HG02798 (cell line): ENCODE measurements around the gene ACTL6B.

ENCODE experiments used
- ATAC-seq: cut with Tn5 transposase; IDR thresholded peaks from one replicate; pipeline ENCODE4 v1.9.1; 2021; ENCODE audit warnings: mild to moderate bottlenecking; ENCODE audit not compliant: unreplicated experiment, poor library complexity

Gene ACTL6B

GRCh38 chr7:100684534-100685042 lies 28.3 kb upstream of the ACTL6B start:
- no peak for ATAC-seq

DNA sequence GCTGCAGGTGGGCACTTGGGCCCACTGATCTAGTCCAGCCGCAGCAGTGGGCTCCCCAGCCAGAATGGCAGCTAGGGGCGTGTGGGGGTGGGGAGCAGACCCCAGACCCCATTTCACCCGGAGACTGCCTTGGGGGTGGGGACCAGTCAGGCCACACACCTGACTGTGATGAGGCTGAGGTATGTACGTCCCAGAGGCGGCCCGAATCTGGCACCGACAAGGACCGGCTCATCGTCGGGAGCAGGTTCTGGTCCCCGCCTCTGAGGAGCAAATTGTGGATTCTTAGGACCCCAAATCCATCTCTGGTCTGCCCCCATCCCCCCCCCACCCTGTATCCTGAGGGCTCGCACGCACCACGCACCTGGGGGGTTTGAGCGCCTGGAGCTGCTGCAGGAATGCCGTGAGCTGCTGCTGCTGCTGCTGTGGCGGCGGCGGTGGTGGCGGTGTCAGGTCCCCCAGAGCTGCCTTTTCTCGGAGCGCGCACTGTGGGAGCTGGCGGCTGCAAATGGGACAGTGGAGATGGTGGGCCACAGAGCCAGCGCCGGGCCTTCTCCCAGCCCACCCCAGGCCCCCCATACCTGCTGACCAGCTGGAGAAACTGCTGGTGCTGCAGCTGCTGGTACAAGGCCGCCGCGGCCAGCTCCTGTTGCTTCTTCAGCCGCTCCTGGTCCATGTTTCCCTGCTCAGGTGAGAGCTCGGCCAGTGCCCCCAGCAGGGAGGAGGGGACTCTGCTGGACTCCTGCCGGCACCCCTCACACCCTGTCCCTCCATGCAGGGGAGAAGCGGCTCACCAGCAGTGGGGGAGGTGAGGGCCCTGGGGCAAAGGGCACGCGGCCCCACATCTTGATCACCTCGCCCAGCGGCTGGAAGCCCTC lies 27.6 kb upstream of the ACTL6B start:
- no peak for ATAC-seq

- ATAC-seq = no peak
Measured at GRCh38 chr7:100682991-100683658, 26.9 kb upstream of the ACTL6B start.

DNA sequence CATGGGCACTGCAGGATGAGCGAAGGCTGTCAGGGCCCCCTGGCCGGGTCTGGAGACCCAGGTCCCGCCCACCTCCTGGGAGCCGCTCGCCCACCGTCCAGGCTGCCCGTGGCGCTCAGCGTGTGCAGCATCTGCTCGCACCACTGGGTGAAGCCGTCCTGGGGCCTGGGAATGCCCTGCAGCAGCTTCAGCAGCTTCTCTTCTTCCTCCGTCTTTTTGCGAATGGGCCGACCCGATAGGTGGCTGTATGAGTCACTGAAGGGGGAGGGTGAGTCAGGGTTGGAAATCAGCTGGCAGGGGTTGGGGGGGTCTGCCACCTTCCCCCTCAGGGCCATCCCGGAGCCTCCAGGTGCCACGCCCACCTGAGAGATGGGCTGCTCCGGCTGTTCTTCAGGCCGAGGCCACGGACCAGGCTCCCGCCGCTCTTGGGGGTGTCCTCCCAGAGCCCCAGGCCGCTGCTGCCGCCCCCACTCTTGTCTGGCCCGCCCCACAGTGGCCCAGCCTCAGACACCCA lies 26.0 kb upstream of the ACTL6B start:
- no peak for ATAC-seq

- no peak for ATAC-seq
Measured at GRCh38 chr7:100681491-100682227, 25.4 kb upstream of the ACTL6B start.

DNA sequence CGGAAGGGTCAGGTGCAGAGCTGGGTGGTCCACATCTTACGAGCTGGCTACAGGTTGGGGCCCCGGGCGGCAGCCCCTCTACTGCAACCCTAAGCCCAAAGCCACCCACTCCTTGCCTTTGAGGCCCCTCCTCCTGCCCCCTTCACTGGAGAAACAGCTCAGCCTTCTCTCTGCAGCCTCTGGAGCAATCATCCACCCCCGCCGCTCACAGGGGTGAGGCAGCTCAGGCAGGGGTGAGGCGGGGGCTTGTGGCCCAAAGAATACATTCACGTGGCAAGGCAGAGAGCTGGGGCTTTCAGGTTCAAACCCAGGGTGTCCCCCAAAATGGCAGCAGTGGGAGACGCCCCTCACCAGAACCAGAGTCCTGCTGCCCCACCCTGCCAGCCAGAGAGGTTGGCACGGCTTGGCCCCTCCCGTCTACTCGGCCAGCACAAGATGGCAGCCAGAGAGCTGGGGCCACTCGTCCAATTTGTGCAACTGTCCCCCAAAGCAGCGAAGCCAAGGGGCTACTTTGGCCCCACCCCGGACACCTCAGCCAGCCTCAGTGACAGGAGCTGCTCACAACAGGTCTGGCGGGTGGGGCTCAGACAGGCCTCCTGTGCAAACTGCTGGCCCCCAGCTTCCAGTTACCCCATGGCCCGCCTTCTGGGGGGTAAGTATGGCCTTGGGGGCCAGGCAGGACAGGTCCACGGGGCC lies 24.5 kb upstream of the ACTL6B start:
- no peak for ATAC-seq

DNA sequence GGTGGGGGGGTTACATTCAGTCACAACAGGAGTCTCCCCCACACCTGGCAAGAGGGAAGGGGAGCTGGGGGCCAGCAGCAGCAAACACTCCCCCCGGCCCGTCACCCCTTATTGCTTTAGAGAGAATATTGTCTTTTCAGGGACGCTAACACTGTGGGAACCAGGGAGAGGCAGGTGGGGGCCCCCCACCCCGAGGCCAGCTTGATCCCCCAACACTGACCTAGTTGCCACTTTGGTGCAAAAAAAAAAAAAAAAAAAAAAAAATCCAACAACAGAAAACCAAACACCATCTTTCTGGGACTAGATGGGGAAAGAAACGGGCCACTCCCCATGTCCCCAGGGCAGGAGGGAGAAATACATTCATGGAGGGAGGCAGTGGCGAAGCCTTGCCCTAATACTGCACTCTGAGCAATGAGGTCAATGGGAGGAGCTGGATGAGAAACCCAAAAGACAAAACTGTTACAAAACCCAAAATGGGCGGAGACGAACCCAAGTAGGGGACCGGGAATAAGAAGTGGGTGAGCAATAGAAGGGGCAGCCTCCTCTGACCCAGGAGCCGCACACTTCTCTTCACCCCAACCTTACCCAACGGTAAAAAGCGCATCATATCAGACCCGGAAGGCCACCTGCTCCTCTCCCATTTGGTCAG lies 23.8 kb upstream of the ACTL6B start:
- ATAC-seq = no peak

DNA sequence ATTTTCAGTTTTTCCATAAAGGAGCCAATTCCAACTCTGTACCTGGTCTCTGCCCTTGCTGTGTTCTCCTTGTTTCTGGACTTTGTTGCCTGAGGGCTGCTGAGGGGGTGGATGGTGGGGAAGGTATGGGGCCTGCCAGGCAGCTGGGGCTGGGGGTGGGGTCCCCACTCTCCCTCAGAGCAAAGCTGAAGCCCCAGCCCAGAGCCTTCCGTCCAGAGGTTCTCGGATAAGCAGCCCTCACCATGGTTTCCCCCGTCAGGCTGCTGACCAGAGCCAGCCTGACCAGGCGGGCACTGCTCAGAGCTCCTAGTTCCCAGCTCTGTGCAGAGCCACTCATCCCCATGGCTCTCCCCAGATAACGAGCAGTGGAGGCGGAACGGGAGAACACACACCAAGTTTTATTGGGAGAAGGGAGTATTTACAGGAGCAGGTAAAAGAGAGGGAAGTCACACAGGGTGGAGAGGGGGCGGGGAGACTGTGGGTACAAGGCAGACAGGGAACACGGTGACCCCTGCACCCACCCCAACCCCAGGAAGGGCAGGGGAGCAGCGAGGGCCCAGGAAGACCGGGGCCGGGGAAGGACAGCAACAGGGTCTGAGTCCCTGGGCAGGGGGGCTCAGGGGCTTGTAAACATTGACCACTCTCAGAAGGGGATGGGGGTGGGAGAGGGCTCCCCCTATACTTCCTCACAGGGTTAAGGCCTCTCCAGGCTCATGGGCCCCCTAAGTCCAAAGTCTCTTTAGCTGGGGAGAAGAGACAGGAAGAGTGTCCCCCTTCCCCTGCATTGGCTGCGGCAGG lies 23.1 kb upstream of the ACTL6B start:
- ATAC-seq = no peak

DNA sequence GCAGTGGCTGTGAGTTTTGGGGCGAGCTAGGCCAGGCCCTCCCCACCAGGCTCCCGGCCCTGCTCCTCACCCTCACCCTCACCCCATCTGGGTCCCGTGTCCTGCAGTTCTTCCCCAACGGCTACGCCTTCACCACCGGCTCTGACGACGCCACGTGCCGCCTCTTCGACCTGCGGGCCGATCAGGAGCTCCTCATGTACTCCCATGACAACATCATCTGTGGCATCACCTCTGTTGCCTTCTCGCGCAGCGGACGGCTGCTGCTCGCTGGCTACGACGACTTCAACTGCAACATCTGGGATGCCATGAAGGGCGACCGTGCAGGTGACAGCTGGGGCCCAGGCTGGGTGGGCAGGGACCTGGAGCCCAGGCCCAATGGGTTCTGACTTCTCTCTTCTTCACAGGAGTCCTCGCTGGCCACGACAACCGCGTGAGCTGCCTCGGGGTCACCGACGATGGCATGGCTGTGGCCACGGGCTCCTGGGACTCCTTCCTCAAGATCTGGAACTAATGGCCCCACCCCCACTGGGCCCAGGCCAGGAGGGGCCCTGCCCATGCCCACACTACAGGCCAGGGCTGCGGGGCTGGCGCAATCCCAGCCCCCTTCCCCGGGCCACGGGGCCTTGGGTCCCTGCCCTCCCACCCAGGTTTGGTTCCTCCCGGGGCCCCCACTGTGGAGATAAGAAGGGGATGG lies 22.2 kb upstream of the ACTL6B start:
- no peak for ATAC-seq

GRCh38 chr7:100677308-100678267 lies 21.3 kb upstream of the ACTL6B start:
- ATAC-seq = no peak

DNA sequence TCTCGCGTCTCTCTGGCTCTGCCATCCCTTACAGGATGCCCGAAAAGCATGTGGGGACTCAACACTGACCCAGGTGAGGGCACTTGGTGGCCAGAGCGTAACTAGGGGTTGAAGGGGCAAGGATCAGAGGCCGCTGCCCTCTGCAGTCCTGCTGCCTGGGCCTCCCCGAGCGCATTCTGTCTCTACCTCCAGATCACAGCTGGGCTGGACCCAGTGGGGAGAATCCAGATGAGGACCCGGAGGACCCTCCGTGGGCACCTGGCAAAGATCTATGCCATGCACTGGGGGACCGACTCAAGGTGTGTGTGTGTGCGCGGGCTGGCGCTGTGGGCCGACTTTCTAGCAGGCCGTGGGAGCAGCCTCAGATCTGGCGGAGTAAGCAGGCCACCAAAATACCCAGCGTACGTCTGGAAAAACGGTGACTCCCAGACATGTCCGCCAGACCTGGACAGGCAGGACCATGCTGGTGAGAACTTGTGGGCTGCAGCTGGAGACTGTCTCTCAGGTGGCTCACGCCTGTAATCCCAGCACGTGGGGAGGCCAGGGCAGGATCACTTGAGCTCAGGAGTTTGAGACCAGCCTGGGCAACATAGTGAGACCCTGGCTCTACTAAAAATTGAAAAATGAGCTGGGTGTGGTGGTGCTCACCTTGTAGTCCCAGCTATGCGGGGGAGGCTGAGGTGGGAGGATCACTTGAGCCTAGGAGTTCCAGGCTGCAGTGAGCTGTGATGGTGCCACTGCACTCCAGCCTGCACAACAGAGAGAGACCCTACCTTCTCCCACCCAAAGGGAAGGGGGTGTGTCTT lies 20.5 kb upstream of the ACTL6B start:
- ATAC-seq = no peak

DNA sequence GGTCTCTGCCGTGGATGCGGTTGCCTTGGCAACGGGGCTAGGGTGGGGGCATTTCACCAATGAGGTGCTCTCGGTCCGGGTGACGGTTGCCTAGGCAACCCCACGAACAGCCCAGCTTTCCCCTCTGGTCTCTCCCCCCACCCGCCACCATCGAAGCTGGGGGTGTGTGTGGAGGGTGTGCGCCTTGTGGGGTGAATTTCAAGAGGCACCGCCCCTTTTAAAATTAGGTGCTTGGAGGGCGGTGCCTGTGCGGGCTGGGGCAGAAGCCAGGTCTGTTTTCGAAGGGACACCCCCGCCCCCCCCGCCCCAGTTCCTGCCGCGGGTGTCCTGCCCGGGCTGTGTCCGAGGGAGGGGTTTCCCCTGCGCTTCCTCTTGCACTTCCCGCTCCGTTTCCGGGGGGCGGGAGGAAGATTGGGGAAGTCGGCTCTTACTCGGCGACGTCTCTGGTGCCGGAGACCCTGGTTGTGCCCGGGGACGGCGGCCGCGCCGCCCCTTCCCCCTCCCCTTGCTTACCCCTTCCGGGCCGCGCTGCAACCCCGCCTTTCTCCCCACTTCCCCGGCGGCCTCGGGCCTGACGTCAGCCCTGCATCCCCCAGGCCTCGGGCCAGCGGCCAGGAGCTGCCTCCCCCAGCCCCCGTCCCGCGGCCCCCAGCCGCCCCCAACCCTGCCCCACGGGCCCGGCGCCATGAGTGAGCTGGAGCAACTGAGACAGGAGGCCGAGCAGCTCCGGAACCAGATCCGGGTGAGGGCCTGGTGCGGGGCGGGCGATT lies 19.5 kb upstream of the ACTL6B start:
- peak; percentile 30 for ATAC-seq

DNA sequence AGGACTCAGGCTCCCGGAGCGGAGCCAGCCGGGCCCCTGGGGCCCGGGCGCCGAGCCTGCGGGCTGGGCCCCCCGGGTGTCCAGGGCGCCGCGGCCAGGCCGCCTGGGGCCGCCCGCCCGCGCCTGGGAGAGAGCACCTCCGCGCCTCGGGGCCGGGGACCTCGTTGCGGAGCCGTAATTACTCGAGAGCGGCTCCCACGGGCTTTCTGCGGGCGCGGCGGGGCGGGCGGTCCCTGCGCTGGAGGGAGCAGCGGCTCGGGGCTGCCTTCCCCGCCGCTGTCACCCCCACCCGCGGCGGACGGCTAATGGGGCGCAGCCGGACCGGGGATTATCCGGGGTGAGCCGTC lies 18.8 kb upstream of the ACTL6B start:
- no peak for ATAC-seq

DNA sequence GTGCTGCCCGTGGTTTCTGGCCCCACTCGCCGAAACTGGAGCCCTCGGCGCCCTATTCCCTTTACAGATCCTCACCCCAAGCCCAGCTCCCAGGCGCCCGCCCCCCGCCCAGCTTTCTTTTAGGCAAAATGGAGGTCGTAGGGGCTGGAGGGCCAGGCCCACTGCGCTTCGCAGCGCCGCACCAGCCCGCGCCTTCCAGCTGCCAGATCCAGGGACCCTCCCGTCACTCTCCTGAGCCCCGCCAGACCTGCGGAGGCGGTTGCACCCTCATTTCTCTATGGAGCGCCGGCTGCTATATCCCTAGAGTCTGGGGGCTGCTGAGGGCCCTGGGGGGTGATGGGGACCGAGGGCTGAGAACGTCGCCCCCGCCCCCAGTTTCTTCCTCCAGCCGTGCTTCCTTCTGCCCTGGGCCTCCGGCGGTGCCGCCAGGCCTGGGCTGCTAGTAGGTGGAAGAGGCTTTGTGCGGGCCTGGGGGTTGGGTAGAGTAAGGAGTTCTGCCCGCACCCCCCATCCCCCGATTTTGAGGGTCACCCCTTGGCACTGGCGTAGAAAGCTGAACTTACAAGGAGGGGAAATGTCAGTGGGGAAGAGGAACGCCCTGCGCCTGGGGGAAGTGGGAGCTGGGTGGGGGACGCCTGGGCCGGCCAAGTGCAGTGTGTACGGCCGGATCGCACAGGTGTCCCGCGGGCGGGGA lies 18.3 kb upstream of the ACTL6B start:
- ATAC-seq = no peak

- ATAC-seq = no peak
Measured at GRCh38 chr7:100673942-100674410, 17.7 kb upstream of the ACTL6B start.
